ENCODE data around the gene VEPH1. TPM values are rescaled to one million over a fixed set of nuclear protein-coding genes. Genes with fewer than 3 reads are reported as not detected.
A peak's percentile ranks its signal among the peaks of the same experiment; 100 is the strongest.

The VEPH1 gene
- total RNA-seq, 2 donors from 2014 or later = 11.8 to 17.1 TPM

GRCh38 chr3:157248590-157249422 lies 254.4 kb downstream of the VEPH1 start:
- TF ChIP-seq CTCF (conservative IDR thresholded peaks at IDR 0.05) = no peak
- H3K9me3 ChIP-seq (ENCODE audit: control insufficient read depth, low read length) = no peaks in the 10 kb centered on the region
- no peak overlapping the region for H3K27ac Mint-ChIP-seq
- no peak overlapping the region for H3K4me3 ChIP-seq (ENCODE audit: low read length)
- no peak for DNase-seq
- H3K4me1 ChIP-seq (ENCODE audit: control insufficient read depth, insufficient read depth, low read length) = no peaks in the 10 kb centered on the region
- H3K36me3 ChIP-seq (ENCODE audit: control insufficient read depth, insufficient read depth, low read length) = no peaks in the 10 kb centered on the region
- no peaks in the 10 kb centered on the region for H3K9me3 Mint-ChIP-seq
- no peaks in the 10 kb centered on the region for H3K27me3 Mint-ChIP-seq (ENCODE audit: insufficient read depth)
- peak overlapping the region; percentile 86 for H3K27ac ChIP-seq (ENCODE audit: low read depth, low read length)
- H3K4me3 Mint-ChIP-seq = no peak overlapping the region
- H3K4me1 Mint-ChIP-seq = no peaks in the 10 kb centered on the region
- no peaks in the 10 kb centered on the region for H3K36me3 Mint-ChIP-seq (ENCODE audit: low read depth)
- H3K27me3 ChIP-seq (ENCODE audit: control insufficient read depth, insufficient read depth, low read length, poor library complexity, severe bottlenecking) = no peaks in the 10 kb centered on the region
- 72 to 80% methylated on average over 3 to 5 of the region's 5 CpGs for WGBS, 2 experiments (ENCODE audit: insufficient coverage in 1 of 2, insufficient read length in 1 of 2)
- no peak overlapping the region for H3K9ac ChIP-seq (ENCODE audit: extremely low read depth, low read length, poor library complexity, severe bottlenecking)

DNA sequence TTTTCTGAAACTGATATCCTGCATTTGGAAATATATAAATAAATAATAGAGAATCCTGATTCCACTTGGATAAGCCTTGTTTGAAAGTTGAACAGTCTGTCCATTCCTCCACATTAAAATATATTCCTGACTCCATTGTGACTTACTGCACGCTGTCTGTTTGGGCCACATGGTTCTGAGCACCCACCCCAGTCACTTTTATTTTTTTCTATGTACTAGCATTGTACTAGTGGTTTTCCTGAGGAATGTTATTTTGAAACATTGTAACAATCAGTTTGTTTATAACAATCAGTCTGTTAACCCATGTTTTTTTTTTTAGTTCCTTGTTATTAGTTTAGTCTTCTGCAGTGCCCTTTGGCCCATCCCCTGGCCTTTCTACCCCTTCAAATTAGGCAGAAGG lies 255.8 kb downstream of the VEPH1 start:
- WGBS, 2 experiments (ENCODE audit: insufficient coverage in 1 of 2, insufficient read length in 1 of 2) = 78% methylated on average over 1 of the region's 1 CpG; no CpG with 5 or more reads in 1 of the 2 experiments
- H3K36me3 ChIP-seq (ENCODE audit: control insufficient read depth, insufficient read depth, low read length) = no peaks in the 10 kb centered on the region
- H3K4me3 ChIP-seq (ENCODE audit: low read length) = no peak overlapping the region
- Mint-ChIP-seq H3K9me3 (no peaks in the 10 kb centered on the region), H3K27me3 (ENCODE audit: insufficient read depth) (no peaks in the 10 kb centered on the region), H3K4me3 (no peak overlapping the region), H3K36me3 (ENCODE audit: low read depth) (no peaks in the 10 kb centered on the region), H3K27ac (no peak overlapping the region), H3K4me1 (no peaks in the 10 kb centered on the region)
- no peaks in the 10 kb centered on the region for H3K4me1 ChIP-seq (ENCODE audit: control insufficient read depth, insufficient read depth, low read length)
- H3K9me3 ChIP-seq (ENCODE audit: control insufficient read depth, low read length) = no peaks in the 10 kb centered on the region
- no peak overlapping the region for H3K27ac ChIP-seq (ENCODE audit: low read depth, low read length)
- H3K27me3 ChIP-seq (ENCODE audit: control insufficient read depth, insufficient read depth, low read length, poor library complexity, severe bottlenecking) = no peaks in the 10 kb centered on the region
- no peak overlapping the region for H3K9ac ChIP-seq (ENCODE audit: extremely low read depth, low read length, poor library complexity, severe bottlenecking)
- DNase-seq = no peak
- no peak for TF ChIP-seq CTCF (conservative IDR thresholded peaks at IDR 0.05)

DNA sequence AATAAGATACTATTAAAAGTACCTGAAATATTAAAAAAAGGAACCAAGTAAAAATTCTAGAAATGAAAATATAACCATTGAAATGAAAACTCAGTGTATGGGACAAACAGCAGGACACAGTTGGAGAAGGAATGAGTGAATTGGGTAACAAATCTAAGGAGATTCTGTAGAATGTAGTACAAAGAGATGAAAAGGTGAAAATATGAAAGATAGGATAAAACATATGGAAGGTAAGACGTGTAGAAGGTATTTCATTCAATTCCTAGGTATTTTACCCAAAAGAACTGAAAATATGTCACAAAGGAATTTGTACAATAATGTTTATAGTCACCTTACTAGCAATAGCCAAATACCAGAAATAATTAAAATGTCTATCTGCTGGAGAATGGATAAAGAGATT lies 260.4 kb downstream of the VEPH1 start:
- no peaks in the 10 kb centered on the region for H3K9me3 Mint-ChIP-seq
- no peak for DNase-seq
- Histone ChIP-seq H3K4me1 (ENCODE audit: control insufficient read depth, insufficient read depth, low read length) (no peaks in the 10 kb centered on the region), H3K9ac (ENCODE audit: extremely low read depth, low read length, poor library complexity, severe bottlenecking) (no peak overlapping the region), H3K27ac (ENCODE audit: low read depth, low read length) (no peak overlapping the region), H3K36me3 (ENCODE audit: control insufficient read depth, insufficient read depth, low read length) (no peaks in the 10 kb centered on the region), H3K27me3 (ENCODE audit: control insufficient read depth, insufficient read depth, low read length, poor library complexity, severe bottlenecking) (no peaks in the 10 kb centered on the region), H3K4me3 (ENCODE audit: low read length) (no peak overlapping the region), H3K9me3 (ENCODE audit: control insufficient read depth, low read length) (no peaks in the 10 kb centered on the region)
- no peaks in the 10 kb centered on the region for H3K27me3 Mint-ChIP-seq (ENCODE audit: insufficient read depth)
- no peak for TF ChIP-seq CTCF (conservative IDR thresholded peaks at IDR 0.05)
- H3K4me1 Mint-ChIP-seq = peaks cover 2% of the 10 kb centered on the region
- H3K27ac Mint-ChIP-seq = no peak overlapping the region
- H3K36me3 Mint-ChIP-seq (ENCODE audit: low read depth) = no peaks in the 10 kb centered on the region
- WGBS, 2 experiments (ENCODE audit: insufficient coverage in 1 of 2, insufficient read length in 1 of 2) = 100% methylated on average over 1 of the region's 1 CpG; no CpG with 5 or more reads in 1 of the 2 experiments
- H3K4me3 Mint-ChIP-seq = no peak overlapping the region
